A549 treated with AZD9567 at 1 μM for 4 hours (cell line): ENCODE data around the gene KLHL35. TPM values are rescaled to one million over a fixed set of nuclear protein-coding genes. Genes with fewer than 3 reads are reported as not detected.

Source experiments
- total RNA-seq: library from RNA; stranded (reverse); fragments of 200-300 nt; extraction: Qiagen RNA extraction; gene quantifications from 5 replicates; pipeline ENCODE4 v1.2.3, GENCODE V29; 2022; ENCODE audit not compliant: insufficient read depth

Gene KLHL35, protein sequence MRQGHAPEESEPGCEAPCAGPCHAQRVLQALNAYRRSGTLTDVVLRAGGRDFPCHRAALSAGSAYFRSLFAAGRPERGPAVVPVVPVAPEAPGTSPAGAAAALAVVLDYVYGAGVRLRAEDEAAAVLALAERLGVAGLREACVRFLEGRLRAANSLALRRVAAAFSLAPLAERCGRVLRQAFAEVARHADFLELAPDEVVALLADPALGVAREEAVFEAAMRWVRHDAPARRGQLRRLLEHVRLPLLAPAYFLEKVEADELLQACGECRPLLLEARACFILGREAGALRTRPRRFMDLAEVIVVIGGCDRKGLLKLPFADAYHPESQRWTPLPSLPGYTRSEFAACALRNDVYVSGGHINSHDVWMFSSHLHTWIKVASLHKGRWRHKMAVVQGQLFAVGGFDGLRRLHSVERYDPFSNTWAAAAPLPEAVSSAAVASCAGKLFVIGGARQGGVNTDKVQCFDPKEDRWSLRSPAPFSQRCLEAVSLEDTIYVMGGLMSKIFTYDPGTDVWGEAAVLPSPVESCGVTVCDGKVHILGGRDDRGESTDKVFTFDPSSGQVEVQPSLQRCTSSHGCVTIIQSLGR
- 0.92 to 1.5 TPM (median 1.2 TPM) in 4 of 5 replicates, not detected in the other for total RNA-seq

GRCh38 chr11:75432911-75433321 is at the start of gene KLHL35:
Gene KLHL35, minus strand, starts transcription at chr11:75433203. Its CDS starts 2,574 bp downstream, at chr11:75430629.

GRCh38 chr11:75399344-75400145 is 33.5 kb downstream of the KLHL35 start, which contains the start of gene RPS3:
Gene RPS3, plus strand, starts transcription at chr11:75399518. Its CDS starts 30 bp downstream, at chr11:75399548.

Other genes with a start within 250 kb of the KLHL35 start
- 0.15 to 0.33 TPM (median 0.25 TPM) in 4 of 5 replicates, not detected in the other for gene TPBGL, start 192.4 kb downstream of the KLHL35 start, total RNA-seq
- 5.9 to 9.4 TPM (median 7.9 TPM) in 5 replicates for gene ARRB1, start 81.5 kb downstream of the KLHL35 start, total RNA-seq
- 3,077 to 3,646 TPM (median 3,348 TPM) in 5 replicates for gene RPS3, start 33.7 kb downstream of the KLHL35 start, total RNA-seq
- gene GDPD5, start 92.7 kb upstream of the KLHL35 start, total RNA-seq, result 7.0 to 13.5 TPM (median 12.0 TPM) in 5 replicates
- gene SERPINH1, start 129.1 kb upstream of the KLHL35 start, total RNA-seq, result 57.0 to 87.4 TPM (median 82.4 TPM) in 5 replicates
- gene MAP6, start 235.8 kb upstream of the KLHL35 start, total RNA-seq, result 1.5 to 4.9 TPM (median 1.6 TPM) in 5 replicates